Urinary bladder (tissue), 4 donors: ENCODE data around the gene TET3. TPM values are rescaled to one million over a fixed set of nuclear protein-coding genes. Genes with fewer than 3 reads are reported as not detected.

Source experiments
- DNase-seq: peaks from one replicate; pipeline ENCODE4 v3.0.0-alpha.2; 2015; ENCODE audit errors: extremely low spot score
- H3K27ac ChIP-seq: one replicate; pipeline ENCODE4 v1.5.1; 2013; ENCODE audit warnings: low read depth, mild to moderate bottlenecking, moderate library complexity
- H3K36me3 ChIP-seq: one replicate; pipeline ENCODE4 v1.6.1; 2013; ENCODE audit warnings: mild to moderate bottlenecking, moderate library complexity; ENCODE audit not compliant: insufficient read depth
- H3K4me1 ChIP-seq: one replicate; pipeline ENCODE4 v1.6.1; 2013; ENCODE audit warnings: mild to moderate bottlenecking, moderate library complexity; ENCODE audit not compliant: insufficient read depth
- H3K4me3 ChIP-seq: one replicate; pipeline ENCODE4 v1.5.1; 2013; ENCODE audit warnings: low read depth, low read length
- WGBS: extraction: QIAGEN DNeasy Blood & Tissue Kit; methylation state at CpG from one replicate; pipeline ENCODE4 v1.1.7; 2013; 5-methylcytosine and 5-hydroxymethylcytosine counted together
- polyA plus RNA-seq: library from polyadenylated mRNA; stranded (reverse); fragments of 200-250 nt; gene quantifications from one replicate; pipeline ENCODE4 v1.2.3, GENCODE V29; 2013
- small RNA-seq: library from RNA; depleted of rRNA; stranded (forward); fragments of <200 nt; gene quantifications from one replicate; pipeline ENCODE3, GENCODE V24; 2014
- total RNA-seq: library from RNA; depleted of rRNA; stranded (reverse); fragments of >200 nt; gene quantifications from one replicate; pipeline ENCODE4 v1.2.3, GENCODE V29; 2014
- donor health status: healthy with polysubstance abuse.
- donor health status: healthy.

Gene TET3
- total and polyA plus RNA-seq, 2 donors, result 2.5 to 9.1 TPM

DNA sequence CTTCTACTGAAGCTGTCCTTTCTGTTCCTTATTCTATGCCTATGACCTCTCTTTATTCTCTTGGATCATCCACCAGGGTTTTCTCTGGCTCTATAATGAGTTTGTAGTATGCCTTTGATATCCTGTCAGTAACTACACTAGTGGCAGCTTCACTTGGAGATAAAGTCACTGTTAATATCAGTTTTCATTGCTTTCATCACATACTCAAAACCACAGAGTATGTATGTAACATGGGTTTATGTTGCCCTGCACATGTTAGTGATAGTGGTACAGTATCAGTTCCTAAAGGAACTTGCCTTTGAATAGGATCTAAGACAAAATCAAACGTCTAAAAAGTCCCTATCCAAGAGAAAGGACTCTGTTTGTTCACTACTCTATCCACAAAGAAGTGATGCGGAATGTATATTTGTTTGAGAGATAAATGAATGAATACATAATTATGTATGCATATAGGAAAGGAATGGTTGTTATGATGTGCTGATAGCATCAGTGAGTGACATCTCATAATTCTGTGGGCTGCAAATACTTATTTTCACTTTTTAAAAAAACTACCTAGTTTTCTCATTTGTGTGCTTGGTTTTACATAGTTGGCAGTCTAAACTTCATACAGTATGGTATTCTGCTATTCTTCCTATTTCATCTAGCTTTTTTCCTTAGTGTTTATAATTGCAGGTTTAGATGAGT is 45.1 kb downstream of the TET3 start:
- 65% methylated on average over 2 of the region's 2 CpGs for WGBS
- Histone ChIP-seq H3K4me3 (no peak overlapping the region), H3K36me3 (no peaks in the 10 kb centered on the region), H3K4me1 (peaks cover 2% of the 10 kb centered on the region), H3K27ac (no peak overlapping the region)
- DNase-seq, result no peak

DNA sequence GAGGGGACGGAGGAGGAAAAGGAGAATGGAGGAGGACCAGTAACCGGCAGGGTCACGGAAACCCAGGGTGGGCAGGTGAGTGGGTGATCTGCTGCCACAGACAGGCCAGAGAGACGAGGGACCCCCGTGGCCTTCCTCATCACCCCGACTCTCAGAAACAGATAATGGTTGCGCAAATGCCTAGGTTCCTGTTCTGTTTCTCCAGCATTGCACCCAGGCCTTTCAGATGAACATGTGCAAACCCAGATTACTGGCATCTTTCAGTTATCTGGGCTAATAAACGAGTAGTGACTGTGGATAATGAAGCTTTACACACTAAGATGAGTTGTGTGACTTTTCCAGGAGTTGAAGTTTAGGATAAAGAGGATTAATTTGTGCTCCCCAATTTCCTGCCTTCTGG is 46.5 kb downstream of the TET3 start:
- no peak for DNase-seq
- Histone ChIP-seq H3K4me1 (peaks cover 2% of the 10 kb centered on the region), H3K4me3 (no peak overlapping the region), H3K36me3 (no peaks in the 10 kb centered on the region), H3K27ac (no peak overlapping the region)
- 78% methylated on average over 8 of the region's 8 CpGs for WGBS

DNA sequence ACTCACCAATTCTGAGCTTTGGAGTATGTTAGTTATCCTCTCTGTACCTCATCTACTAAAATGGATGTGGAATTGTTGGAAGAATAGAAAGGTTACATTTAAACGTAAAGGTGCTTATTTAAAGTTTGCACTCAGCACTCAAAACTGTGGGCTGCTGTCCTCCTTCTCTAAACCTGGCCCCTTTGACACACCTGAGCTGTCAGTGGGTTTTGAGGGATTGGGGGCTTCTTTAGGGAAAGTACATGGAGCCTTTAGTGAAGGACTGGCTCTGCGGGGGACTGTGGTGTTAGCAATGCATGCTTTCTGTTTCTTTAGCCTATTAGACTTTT is 47.2 kb downstream of the TET3 start:
- H3K4me1 ChIP-seq, result peaks cover 2% of the 10 kb centered on the region
- H3K36me3 ChIP-seq, result no peaks in the 10 kb centered on the region
- no peak overlapping the region for H3K4me3 ChIP-seq
- no peak overlapping the region for H3K27ac ChIP-seq
- no peak for DNase-seq
- WGBS, result 45% methylated on average over 2 of the region's 2 CpGs

DNA sequence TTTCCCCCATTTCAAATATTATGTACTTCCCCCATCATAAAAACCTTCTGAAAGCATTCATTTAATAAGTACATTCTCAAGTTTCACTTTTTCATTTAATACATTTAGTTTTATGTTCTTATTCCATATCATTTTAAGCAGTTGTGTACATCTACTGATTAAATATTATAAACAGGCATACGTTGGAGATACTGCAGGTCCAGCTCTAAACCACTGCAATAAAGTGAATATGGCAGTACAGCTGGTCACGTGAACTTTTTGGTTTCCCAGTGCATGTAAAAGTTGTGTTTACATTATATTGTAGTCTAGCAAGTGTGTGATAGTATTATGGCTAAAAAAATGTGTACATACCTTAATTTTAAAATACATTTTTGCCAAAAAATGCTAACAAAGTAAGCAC is 48.7 kb downstream of the TET3 start:
- H3K4me1 ChIP-seq, result peaks cover 2% of the 10 kb centered on the region
- H3K27ac ChIP-seq, result no peak overlapping the region
- no peak for DNase-seq
- WGBS, result 41% methylated on average over 2 of the region's 2 CpGs
- no peak overlapping the region for H3K4me3 ChIP-seq
- H3K36me3 ChIP-seq, result no peaks in the 10 kb centered on the region

Small RNA genes lying within 50 kb of the gene (small RNA-seq; reads per million reads assigned to genes)
- gene AC110801.1 (not detected), gene RNA5SP97 (not detected)

Other genes with a start within 250 kb of the TET3 start
- 48.2 TPM for gene TPRKB, start 247.6 kb upstream of the TET3 start, total RNA-seq
- 49.9 TPM for gene TPRKB, start 247.6 kb upstream of the TET3 start, polyA plus RNA-seq
- 47.6 TPM for gene DUSP11, start 204.8 kb upstream of the TET3 start, total RNA-seq
- 18.0 TPM for gene DUSP11, start 204.8 kb upstream of the TET3 start, polyA plus RNA-seq
- not detected for gene C2orf78, start 200.7 kb upstream of the TET3 start, total RNA-seq
- gene C2orf78, start 200.7 kb upstream of the TET3 start, polyA plus RNA-seq, result not detected
- gene STAMBP, start 155.9 kb upstream of the TET3 start, total RNA-seq, result 30.4 TPM
- gene STAMBP, start 155.9 kb upstream of the TET3 start, polyA plus RNA-seq, result 35.2 TPM
- 637 TPM for gene ACTG2, start 91.9 kb upstream of the TET3 start, total RNA-seq
- 7,901 TPM for gene ACTG2, start 91.9 kb upstream of the TET3 start, polyA plus RNA-seq
- 34.2 TPM for gene DGUOK, start 58.0 kb upstream of the TET3 start, total RNA-seq
- 82.5 TPM for gene DGUOK, start 58.0 kb upstream of the TET3 start, polyA plus RNA-seq
- gene BOLA3, start 163.0 kb downstream of the TET3 start, total RNA-seq, result 20.2 TPM
- gene BOLA3, start 163.0 kb downstream of the TET3 start, polyA plus RNA-seq, result 38.1 TPM
- gene MOB1A, start 194.0 kb downstream of the TET3 start, total RNA-seq, result 164 TPM
- gene MOB1A, start 194.0 kb downstream of the TET3 start, polyA plus RNA-seq, result 50.1 TPM
- 58.3 TPM for gene MTHFD2, start 213.7 kb downstream of the TET3 start, total RNA-seq
- gene MTHFD2, start 213.7 kb downstream of the TET3 start, polyA plus RNA-seq, result 71.6 TPM